DMS79 (cell line): ENCODE results near the gene FGF21.
"Not testable (repeated sequence)": the region's sequence is repeated elsewhere in the genome, so short reads cannot be mapped to it uniquely, and the experiment has no call there.

Source experiments
- DNase-seq: peaks from one replicate; lab custom pipeline; 2025; lab: John Stamatoyannopoulos, UW

Gene FGF21

DNA sequence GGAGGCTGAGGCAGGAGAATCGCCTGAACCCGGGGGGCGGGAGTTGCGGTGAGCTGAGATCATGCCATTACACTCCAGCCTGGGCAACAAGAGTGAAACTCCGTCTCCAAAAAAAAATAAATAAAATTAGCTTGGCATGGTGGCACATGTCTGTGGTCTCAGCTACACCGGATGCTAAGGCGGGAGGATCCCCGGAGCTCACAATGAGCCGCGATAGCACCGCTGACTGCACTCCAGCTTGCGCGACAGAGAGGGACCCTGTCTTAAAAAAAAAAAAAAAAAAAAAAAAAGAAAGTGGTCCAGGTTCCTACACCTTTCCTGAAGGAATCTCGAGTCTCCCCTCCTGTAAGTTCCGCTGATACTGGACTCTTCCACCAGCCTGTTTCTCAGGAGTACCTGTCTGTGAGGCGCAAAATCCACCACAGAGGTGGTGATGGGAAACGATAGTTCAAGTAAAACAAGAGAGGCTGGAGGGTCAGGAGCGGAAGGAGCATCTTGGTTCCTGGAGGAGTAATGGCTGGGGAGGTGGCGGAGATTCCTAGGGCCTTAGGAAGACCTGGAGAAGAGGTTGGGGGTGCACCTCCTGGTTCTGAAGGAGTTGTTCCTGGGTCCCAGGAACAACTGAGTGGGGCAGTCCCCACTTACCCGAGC is 3.4 kb upstream of the FGF21 start:
- no peak for DNase-seq

GRCh38 chr19:48752496-48753365 is 2.6 kb upstream of the FGF21 start, which contains the start of gene FUT1:
Gene FUT1, minus strand, starts transcription at chr19:48752641. Its CDS starts 1,360 bp downstream, at chr19:48751281.
- peak; percentile 95 for DNase-seq

- no peak for DNase-seq
These were observed 463 bp downstream of the FGF21 start for GRCh38 chr19:48755787-48756186.

- DNase-seq, result no peak
These were observed 888 bp downstream of the FGF21 start for GRCh38 chr19:48756212-48756611.

GRCh38 chr19:48756686-48757085 is 1.4 kb downstream of the FGF21 start:
- DNase-seq, result no peak

DNA sequence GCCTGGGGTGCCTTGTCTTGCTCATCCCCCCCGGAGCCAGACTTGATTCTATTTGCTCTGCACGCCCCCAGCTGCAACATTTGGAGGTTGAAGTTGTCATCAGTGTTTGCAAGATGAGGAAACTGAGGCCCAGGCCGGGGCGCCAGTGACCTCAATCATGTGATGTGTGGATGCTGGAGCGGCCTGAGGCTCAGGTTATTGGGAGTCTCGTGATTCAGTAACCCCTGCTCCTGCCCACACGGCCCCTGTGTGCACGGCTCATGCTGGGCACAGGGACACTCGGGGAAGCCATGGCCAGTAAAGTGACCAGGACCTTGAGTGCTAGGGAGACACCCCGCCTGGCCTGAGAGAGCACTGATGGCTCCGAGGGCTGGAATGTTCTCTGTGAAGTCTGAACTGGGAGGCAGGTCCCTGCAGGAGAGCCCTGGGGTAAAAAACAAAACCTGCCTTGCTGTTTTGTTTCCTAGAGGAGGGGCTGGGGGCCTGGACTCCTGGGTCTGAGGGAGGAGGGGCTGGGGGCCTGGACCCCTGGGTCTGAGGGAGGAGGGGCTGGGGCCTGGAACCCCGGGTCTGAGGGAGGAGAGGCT is 1.9 kb downstream of the FGF21 start:
- no peak for DNase-seq

DNA sequence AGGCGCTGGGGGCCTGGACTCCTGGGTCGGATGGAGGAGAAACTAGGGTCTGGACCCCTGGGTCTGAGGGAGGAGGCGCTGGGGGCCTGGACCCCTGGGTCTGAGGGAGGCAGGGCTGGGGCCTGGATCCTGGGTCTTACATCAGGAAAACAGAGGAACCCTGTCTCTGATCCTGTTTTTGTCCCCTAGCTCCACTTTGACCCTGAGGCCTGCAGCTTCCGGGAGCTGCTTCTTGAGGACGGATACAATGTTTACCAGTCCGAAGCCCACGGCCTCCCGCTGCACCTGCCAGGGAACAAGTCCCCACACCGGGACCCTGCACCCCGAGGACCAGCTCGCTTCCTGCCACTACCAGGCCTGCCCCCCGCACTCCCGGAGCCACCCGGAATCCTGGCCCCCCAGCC is 2.4 kb downstream of the FGF21 start:
- DNase-seq, result no peak

DNA sequence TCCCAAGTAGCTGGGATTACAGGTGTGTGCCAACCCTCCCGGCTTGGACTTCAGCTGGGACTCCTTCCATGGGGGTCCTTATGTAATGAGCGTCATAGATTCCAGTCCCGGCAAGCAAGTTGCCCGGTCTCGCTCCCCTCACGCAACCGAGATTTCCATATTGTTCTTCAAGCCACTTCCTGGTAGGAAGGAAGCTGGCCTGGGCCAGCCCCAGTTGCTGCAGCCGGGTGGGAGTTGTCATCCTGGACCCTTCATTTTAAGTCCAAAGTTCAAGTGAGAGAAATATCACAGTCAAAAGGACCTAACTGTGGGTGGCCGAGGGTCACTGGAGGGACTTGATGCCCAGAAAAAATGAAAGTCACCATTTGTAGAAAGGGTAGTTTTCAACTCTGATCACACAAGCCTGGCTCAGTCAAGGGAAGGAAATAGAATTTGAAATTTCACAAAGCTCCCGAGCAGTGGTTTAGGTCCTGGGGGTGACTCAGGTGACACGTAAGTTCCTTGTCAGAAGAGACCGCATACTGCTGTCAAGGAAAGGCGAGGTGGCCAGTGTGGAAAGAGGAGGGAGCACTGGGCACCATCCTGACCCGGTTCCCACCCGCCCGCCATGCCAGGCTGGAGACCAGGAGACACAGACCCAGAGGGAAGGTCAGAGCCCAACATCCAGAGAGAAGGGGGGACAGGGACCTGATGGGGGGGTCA is 5.3 kb downstream of the FGF21 start:
- DNase-seq, result no peak

- not testable (repeated sequence) for DNase-seq
These were observed 10.5 kb downstream of the FGF21 start for GRCh38 chr19:48765816-48766215.

- not testable (repeated sequence) for DNase-seq
These were observed 12.9 kb downstream of the FGF21 start for GRCh38 chr19:48768171-48768753.

GRCh38 chr19:48768994-48769713 is 13.8 kb downstream of the FGF21 start:
- DNase-seq, result no peak

GRCh38 chr19:48770266-48770665 is 14.9 kb downstream of the FGF21 start:
- no peak for DNase-seq

- DNase-seq, result no peak
These were observed 15.6 kb downstream of the FGF21 start for GRCh38 chr19:48770734-48771472.

- DNase-seq, result no peak
These were observed 17.2 kb downstream of the FGF21 start for GRCh38 chr19:48772503-48772953.

DNA sequence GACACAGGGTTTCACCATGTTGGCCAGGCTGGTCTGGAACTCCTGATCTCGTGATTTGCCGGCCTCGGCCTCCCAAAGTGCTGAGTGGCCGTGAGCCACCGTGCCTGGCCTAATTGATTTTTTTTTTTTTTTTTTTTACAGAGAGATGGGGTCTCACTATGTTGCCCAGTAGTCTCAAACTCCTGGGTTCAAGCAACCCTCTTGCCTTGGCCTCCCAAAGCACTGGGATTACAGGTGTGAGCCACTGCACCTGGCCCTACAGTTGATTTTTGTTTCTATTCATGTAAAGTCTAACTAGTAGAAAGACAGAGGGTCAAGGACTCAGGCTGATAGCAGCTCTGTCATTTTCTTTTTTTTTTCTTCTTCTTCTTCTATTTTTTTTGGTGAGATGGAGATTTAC is 21.8 kb downstream of the FGF21 start:
- DNase-seq, result no peak

GRCh38 chr19:48777720-48778119 is 22.4 kb downstream of the FGF21 start:
- DNase-seq, result no peak

- DNase-seq, result no peak
These were observed 24.3 kb downstream of the FGF21 start for GRCh38 chr19:48779636-48780035.

- DNase-seq, result no peak
These were observed 25.5 kb downstream of the FGF21 start for GRCh38 chr19:48780631-48781391.

- DNase-seq, result no peak
These were observed 29.2 kb downstream of the FGF21 start for GRCh38 chr19:48784527-48784926.

GRCh38 chr19:48786422-48786821 is 31.1 kb downstream of the FGF21 start:
- DNase-seq, result not testable (repeated sequence)
